Glomerular visceral epithelial cell (primary cell): ENCODE data around the gene ZNF793.
A peak's percentile ranks its signal among the peaks of the same experiment; 100 is the strongest.

Experiments
- DNase-seq: peaks from one replicate; pipeline ENCODE4 v3.0.0-alpha.2; 2016; ENCODE audit errors: extremely low spot score

Gene ZNF793

DNA sequence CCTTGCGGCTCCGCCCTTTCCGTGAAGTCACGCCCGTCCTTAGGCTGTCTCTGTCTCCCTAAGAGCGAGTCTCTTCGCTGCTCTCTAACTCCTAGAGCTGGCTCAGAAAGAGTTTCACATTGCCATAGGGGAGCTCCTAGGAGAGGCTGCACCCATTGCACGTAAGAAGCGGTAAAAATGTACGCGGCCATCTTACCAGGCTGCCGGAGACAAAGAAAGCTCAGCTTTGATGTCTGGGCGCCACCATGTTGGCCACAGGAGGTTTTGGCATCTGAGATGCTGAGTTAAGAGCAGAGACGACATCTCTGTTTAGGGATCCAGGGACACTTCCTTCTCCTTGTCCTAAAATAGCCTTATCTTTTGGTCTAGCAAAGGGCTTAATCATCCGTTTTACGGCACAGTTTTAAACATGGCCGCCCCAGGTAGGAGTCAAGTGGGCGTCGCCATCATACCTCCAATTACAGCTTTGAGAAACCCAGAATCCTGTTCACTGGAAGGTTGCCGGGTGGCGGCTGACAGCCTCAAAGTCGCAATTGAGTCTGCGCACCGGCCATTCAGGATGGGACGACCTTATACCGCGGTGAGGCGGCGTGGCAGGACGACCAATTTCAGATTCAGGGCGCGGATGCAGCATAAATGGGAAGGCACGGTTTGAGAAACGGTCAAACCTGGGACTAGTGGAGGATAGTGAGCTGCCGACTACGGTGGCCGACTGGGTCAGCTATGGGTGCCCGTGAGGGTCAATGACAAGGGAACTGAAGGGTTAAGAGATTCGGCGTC lies at the start of gene ZNF793:
Gene ZNF793 (plus strand): TSS at position 553 of the 780 bp plus-strand sequence. CDS start 16,501 bp downstream, outside the sequence.
- no peak for DNase-seq

- DNase-seq, result no peak
Measured at GRCh38 chr19:37466277-37466797, 40.4 kb upstream of the ZNF793 start.

DNA sequence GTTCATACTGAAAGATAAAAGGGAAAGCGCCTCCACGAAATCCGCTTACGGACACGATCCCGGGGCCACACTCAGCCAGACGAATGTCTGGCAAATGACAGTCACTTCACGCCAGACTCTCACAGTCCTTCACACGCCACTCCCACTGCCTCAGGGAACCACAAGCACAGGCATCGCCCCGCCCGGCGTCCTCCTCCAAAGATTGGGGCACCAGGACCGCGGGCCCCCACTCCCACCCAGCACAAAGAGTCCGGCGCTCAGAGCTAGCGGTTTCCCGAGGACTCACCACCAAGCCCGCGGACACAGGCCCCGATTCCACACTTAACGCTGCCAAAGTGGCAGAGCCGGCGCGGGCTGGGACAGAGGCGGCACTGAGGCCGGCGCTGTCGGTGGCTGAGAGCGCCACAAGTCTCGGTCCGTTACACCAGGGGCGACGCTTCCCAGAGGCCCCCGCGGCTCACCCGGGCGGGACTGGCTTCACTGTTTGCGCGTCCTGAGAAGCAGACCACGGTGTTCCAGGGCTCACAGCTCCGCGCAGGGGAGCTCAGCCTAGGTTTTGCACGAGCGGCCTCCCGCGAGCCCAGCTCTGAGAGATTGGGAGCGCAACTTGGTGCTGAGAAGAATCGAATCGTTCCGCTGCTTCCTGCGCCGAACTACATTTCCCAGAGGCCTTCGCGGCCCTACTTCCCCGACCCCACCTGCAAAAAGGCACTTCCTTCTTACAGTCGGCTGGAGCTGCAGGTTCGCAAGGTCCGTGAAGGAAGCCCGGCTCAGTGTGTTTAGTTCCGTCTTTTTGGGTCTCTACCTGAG lies 39.7 kb upstream of the ZNF793 start, which contains the start of gene ZNF569:
Gene ZNF569 (minus strand): TSS at position 647 of the 810 bp plus-strand sequence. CDS start 22,523 bp downstream, outside the sequence.
- peak; percentile 61 for DNase-seq

DNA sequence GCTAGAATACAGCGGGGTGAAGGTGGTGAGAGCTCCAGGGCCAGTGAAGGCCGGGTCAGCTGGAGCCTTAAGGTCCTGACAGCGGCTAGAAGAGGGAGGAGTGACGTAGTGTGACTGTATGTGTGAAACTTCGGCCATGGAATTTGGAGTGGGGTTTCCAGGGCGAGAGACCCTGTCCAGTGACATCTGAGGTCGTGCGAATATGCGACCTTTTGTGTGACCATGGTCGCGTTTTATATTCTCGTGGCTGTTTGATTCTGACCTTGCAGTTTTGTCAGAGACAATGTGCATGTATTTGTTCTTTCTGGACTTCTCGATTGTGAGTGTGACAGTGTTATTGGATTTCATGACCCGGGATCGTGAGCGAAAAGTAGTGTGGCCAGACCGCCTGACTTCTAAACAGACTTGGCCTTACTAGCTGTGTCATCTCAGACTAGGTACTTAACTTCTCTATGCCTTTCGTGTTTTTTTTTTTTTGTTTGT lies 39.1 kb upstream of the ZNF793 start:
- no peak for DNase-seq

- DNase-seq, result peak; percentile 6
Measured at GRCh38 chr19:37468961-37469777, 37.6 kb upstream of the ZNF793 start, which contains the start of gene ZNF570. TSS of gene ZNF570 (plus strand) at chr19:37469356. CDS start at chr19:37470355, 999 bp downstream.

- DNase-seq, result no peak
Measured at GRCh38 chr19:37470216-37470615, 36.5 kb upstream of the ZNF793 start.

DNA sequence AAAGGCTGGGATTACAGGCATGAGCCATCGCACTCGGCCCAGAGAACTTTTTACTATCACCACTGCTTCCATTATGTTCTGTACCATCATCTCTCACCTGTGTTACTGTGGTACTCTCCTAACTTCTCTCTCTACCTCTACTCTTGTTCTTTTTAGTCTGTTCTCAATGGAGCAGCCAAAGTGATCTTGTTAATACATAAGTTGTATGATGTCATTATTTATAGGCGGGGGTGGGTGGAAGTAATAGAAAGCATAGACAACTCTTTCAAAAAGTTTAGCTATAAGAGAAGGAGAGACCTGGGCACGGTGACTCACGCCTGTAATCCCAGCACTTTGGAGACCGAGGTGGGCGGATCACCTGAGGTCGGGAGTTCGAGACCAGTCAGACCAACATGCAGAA lies 34.6 kb upstream of the ZNF793 start:
- no peak for DNase-seq

DNA sequence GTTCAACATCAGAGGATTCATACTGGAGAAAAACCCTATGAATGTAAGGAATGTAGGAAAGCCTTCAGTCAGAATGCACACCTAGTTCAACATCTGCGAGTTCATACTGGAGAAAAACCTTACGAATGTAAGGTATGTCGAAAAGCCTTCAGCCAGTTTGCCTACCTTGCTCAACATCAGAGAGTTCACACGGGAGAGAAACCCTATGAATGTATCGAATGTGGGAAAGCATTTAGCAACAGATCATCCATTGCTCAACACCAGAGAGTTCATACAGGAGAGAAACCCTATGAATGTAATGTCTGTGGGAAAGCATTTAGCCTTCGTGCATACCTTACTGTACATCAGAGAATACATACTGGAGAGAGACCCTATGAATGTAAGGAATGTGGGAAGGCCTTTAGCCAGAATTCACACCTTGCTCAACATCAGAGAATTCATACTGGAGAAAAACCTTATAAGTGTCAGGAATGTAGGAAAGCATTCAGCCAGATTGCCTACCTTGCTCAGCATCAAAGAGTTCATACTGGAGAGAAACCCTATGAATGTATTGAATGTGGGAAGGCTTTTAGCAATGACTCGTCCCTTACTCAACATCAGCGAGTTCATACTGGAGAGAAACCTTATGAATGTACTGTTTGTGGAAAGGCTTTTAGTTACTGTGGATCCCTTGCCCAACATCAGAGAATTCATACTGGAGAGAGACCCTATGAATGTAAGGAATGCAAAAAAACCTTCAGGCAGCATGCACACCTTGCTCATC lies 22.2 kb upstream of the ZNF793 start:
- no peak for DNase-seq

DNA sequence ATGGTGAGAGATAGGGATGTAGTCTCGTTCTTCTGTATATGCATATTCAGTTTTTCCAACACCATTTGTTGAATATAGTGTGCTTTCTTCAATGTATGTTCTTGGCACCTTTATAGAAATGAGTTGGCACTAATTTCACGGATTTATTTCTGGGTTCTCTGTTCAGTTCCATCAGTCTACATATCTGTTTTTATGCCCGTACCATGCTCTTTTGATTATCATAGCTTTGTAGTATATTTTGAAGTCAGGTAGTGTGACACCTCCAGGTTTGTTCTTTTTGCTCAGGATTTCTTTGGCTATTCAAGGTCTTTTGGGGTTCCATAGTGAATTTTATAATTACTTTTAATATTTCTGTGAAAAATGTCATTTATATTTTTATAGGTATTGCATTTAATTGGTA lies 14.5 kb upstream of the ZNF793 start:
- no peak for DNase-seq

GRCh38 chr19:37505958-37506386 lies 767 bp upstream of the ZNF793 start:
- no peak for DNase-seq

DNA sequence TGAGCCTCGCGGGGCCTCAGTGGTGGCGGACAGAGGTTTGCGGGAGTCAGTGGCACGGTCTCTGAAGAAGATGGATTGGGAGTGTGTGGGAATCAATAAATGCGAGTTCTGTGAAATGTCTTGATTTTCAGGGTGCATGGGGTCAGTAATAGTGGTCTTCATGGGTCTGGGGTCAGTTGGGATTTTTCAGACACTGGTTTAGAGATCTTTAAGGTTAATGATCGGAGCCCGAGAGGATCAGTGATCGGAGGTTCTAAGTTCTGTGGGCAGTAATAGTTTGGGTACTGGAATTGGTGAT lies 377 bp downstream of the ZNF793 start:
- no peak for DNase-seq

GRCh38 chr19:37511186-37511585 lies 4.4 kb downstream of the ZNF793 start:
- DNase-seq, result no peak

- DNase-seq, result no peak
Measured at GRCh38 chr19:37511821-37512220, 5.1 kb downstream of the ZNF793 start.

DNA sequence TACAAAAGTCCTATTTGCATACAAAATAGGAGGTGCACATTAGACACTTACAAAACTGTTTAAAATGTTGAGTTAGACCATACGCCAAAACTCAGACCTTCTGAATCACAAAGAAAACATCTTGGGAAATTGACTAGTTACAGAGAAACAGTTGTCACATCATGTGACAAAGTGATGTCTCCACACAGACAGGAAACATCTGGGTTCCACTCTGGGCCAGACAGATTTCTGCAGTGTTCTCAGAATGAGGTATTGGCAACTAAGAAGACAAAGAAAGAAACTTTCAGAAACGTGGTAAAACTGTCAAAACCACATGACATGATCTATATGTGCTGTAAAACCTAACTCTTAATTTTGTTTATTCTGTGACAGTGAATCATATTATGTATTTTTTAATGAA lies 6.7 kb downstream of the ZNF793 start:
- DNase-seq, result no peak

DNA sequence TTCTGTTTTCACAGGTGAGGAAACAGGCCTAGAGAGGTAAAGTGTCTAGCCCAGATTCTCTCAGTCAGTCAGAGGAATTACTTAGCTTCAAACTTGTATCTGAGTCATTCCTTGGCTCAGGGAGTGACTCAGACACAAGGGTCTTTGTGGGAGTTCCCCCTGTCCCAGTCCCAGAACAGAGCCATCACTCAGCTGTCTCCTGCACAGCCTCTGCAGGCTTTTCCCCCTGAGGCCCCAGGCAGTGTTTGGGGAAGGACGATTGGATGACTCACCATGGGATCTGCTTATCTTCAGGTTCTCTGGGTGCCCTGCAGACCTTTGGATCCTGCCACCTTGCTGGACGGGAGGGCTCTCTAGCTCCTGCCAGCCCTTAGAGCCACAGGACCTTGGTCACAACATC lies 13.2 kb downstream of the ZNF793 start:
- DNase-seq, result no peak

GRCh38 chr19:37537391-37537947 lies 30.7 kb downstream of the ZNF793 start:
- no peak for DNase-seq

DNA sequence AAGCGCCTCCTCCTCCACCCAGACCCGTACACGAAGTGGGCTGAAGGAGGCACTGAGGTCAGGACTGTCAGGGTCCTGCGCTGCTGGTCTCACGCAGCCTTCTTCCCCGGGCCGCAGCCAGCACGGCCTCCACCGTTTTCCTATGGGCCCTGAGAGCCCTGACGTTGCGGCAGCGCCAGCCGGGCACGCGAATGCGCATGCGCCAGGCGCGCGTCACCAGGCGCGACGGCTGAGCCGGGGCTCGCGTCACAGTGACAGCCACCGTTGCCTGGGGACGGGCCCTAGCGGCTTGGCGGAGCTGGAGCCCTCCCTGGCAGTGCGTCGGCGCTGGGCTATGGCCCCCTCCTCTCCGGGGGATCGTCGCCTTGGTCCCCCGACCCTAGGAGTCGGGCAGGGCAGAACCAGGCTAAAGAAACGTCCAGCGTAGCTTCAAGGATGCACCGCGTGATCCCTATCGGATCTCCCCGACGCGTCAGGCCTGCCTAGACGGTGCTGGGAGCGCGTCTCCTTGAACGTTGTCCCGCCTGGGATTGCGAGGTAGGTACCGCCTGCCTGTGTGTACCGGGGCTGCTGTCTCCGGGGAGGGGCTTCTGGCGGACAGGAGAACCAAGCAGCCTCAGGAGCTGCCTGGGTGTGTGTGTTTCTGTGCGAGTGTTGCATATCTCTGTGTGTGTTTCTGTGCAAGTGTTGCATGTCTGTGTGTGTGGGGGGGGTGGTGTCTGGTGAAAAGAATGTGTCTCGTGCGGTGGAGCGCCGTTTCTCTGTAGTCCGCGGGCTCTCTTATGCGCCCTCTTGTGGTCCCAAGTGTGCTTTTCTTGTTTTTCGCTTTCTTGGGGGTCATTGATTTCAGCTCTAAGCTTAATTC lies 44.6 kb downstream of the ZNF793 start:
- no peak for DNase-seq

DNA sequence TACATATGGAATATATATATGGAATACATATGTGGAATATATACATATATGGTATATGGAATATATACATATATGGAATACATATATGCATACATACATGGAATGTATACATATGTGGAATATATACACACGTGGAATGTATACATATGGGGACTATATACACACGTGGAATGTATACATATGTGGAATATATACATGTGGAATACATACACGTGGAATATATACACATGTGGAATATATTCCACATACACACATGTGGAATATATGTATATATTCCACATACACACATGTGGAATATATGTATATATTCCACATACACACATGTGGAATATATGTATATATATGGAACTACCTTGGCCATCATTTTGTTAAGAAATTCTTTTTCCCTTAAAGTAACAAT lies 56.8 kb downstream of the ZNF793 start:
- DNase-seq, result no peak

GRCh38 chr19:37564624-37565369 lies 58.1 kb downstream of the ZNF793 start:
- no peak for DNase-seq
